NOMO-1 (cell line): ENCODE results near the gene NCL.

ENCODE experiments used
- DNase-seq, 2 experiments: peaks; one replicate each; lab custom pipeline; 2025; ENCODE audit not compliant: unreplicated experiment in 2 of 2; lab: John Stamatoyannopoulos, UW

The NCL gene, protein sequence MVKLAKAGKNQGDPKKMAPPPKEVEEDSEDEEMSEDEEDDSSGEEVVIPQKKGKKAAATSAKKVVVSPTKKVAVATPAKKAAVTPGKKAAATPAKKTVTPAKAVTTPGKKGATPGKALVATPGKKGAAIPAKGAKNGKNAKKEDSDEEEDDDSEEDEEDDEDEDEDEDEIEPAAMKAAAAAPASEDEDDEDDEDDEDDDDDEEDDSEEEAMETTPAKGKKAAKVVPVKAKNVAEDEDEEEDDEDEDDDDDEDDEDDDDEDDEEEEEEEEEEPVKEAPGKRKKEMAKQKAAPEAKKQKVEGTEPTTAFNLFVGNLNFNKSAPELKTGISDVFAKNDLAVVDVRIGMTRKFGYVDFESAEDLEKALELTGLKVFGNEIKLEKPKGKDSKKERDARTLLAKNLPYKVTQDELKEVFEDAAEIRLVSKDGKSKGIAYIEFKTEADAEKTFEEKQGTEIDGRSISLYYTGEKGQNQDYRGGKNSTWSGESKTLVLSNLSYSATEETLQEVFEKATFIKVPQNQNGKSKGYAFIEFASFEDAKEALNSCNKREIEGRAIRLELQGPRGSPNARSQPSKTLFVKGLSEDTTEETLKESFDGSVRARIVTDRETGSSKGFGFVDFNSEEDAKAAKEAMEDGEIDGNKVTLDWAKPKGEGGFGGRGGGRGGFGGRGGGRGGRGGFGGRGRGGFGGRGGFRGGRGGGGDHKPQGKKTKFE

DNA sequence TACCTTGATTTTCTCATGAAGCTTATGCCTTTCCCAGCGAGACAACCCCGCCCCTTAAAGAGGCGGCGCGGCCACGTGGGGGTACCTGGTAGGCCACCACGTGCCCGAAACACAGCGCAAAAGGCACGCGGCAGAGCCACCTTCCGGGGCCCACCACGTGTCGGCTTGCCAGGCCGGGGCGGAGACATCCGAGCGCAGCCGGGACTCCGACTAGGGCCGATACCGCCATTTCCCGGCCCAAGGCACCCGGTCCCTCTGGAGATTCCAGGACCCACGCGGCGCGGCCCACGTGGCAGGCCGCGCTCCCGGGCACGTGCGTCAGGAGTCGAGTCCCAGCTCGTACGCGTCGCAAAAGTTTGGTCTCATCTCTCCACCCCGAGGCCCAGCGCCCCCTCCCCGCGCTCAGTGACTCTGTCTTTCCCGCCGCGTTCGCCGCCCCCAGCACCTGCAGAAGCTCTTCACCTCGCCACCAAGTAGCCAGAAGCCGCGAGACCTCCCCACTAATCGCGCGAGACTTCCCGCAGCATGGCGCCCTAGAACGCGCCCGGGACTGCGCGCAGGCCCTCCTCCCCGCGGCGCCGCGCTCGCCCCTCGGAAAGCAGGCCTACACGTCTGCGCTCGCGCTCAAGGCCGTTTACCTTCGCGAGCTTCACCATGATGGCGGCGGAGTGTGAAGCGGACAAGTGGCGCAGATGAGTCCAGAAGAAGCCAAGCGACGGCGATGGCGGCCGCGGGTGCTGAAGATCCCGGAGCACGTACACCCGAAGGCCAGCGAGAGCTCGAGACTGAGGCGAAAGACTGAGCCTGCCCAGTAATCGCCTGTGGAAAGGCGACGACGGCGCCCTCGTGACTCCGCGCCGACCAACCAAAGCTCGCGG lies at the start of gene NCL:
Gene NCL, minus strand, starts transcription at position 787 of the 878 bp plus-strand sequence. Its CDS starts 131 bp downstream, at position 656.
- peak; percentile 72 to 76 for DNase-seq

DNA sequence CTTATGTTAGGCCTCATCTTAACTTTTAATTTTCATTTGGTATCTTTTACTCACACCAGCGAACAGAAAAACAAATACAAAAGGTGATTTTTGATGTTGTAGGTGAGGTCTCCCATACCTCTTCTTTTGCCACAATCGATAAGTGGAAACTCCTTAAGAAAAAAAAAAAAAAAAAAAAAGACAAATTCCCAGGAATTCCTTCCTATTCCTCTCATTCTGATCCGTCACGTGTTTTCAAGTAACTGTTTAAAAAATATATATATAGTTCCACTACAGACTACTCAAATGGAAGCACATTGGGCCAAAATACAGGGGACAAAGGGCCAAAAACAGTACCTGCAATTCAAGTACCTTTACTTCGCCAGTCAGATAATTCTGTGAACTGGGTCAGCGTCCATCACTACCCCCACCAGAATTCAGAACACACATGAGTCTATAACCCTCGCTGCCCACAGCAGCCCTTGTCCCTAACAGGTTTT lies 49.5 kb upstream of the NCL start:
- DNase-seq: no peak

GRCh38 chr2:231512222-231512621 lies 47.9 kb upstream of the NCL start:
- no peak for DNase-seq

- DNase-seq: no peak
Measured at GRCh38 chr2:231503766-231504165, 39.5 kb upstream of the NCL start.

GRCh38 chr2:231502596-231502995 lies 38.3 kb upstream of the NCL start:
- DNase-seq: no peak

- DNase-seq: no peak
Measured at GRCh38 chr2:231497651-231498050, 33.4 kb upstream of the NCL start.

GRCh38 chr2:231494669-231495068 lies 30.4 kb upstream of the NCL start:
- DNase-seq: no peak

DNA sequence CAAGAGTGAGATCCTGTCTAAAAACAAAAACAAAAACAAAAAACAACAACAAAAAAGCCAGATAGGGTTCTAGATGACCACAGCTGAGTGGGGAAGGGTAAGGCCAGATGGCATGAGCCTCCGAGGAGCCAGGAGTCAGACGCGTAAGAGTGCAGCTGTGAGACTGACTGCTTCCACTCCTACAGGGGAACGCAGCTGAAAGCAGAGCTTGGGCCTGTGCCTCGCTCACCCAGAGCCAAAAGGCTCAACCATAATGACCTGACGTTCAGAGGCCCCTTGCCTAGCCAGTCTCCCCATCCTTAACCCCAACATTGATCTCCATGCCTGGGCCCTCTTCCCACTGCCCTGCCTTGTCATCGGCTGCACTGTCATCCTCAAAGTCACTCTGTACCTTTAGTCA lies 26.5 kb upstream of the NCL start:
- no peak for DNase-seq

DNA sequence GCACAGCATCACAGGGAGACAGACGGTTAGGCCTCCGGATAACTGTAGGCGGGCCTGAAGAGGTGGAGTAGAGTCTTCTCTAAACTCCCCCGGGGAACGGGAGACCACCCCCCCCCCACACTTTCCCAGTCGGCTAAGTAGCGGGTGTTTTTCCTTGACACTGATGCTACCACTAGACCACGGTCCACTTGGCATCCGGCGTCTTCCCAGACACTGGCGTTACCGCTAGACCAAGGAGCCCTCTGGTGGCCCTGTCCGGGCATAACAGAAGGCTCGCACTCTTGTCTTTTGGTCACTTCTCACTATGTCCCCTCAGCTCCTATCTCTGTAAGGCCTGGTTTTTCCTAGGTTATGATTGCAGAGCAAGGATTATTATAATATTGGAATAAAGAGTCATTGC lies 25.7 kb upstream of the NCL start:
- no peak for DNase-seq

DNA sequence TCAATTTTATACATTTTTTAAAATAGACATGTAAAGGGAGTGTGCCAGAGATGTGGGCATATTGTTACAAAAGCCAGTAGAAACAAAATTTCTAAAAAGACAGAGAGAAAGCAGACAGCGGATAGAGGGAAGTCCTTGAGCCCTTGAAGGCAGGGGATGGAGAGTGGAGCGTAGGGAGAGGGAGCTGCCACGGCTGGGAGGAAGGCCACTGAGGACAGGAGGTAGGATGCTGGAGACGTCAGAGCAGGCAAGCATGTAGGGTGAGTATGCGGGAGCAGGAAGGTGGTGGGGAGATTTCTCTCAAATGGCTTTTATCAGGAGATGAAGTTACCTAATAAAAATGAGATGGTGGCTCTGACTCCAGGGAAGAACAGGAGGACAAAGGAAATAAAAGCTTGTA lies 24.0 kb upstream of the NCL start:
- no peak for DNase-seq

GRCh38 chr2:231486851-231487596 lies 22.7 kb upstream of the NCL start:
- no peak for DNase-seq

- DNase-seq: peak; percentile 47 to 52
Measured at GRCh38 chr2:231483398-231484329, 19.4 kb upstream of the NCL start.

DNA sequence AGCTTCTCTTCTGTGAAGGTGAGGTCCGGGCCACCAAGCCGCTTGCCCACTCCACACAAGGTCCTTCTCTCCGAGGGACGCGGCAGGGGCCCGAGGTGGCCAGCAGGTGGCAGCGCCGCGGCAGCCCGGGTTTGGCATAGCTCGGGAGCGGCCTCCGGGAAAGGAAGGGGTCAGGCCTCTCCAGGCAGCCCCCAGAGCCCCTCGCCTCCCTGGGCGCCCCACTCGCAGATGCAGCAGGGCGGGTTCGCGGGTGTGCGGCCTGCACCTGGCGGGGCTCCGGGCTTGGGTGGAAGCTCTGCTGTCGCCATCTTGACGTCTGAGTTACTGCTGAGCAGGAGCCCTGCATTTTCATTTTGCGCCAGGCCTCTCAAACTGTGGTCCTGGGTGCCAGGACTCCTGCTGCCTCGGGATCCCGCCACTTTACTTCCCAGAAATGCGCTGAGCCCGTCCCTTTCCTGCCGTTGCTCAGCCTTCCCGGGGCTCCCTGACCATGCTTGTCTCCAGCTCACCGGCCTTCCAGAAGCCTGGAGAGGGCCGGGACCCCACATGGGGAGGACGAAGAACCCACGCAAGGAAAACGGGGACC lies 18.6 kb upstream of the NCL start:
- peak; percentile 66 to 83 for DNase-seq

- no peak for DNase-seq
Measured at GRCh38 chr2:231480781-231481180, 16.5 kb upstream of the NCL start.

DNA sequence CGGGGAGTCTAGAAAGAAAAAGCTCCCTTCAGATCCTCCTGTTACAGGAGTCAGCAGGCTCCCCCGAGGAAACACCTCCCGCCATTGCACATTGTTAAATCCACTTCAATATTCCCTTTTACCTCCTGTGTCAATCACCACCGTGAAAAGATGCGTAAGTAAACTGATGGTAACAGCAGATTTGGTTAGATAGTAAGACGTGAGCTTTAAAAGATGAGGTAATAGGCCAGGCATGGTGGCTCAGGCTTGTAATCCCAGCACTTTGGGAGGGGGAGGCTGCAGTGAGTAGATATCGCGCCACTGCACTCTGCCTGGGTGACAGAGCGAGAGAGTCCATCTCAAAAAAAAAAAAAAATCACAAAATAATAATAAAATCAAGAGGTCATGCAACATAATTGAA lies 15.2 kb upstream of the NCL start:
- no peak for DNase-seq

- no peak for DNase-seq
Measured at GRCh38 chr2:231476920-231477319, 12.6 kb upstream of the NCL start.

DNA sequence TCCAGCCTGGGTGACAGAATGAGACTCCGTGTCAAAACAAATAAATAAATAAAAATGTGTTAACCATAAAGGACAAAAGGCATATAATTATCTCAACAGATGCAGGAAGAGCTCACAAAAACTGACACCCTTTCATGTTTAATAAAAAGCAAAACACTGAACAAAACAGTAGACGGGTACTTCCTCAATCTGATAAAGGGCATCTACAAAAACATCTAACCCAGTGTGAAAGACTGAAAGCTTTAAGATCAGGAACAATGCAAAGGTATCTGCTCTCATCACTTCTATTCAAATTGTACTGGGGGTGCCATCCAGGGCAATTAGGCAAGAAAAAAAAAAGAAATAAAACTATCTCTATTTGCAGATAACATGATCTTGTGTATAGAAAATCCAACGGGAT lies 11.7 kb upstream of the NCL start:
- no peak for DNase-seq

DNA sequence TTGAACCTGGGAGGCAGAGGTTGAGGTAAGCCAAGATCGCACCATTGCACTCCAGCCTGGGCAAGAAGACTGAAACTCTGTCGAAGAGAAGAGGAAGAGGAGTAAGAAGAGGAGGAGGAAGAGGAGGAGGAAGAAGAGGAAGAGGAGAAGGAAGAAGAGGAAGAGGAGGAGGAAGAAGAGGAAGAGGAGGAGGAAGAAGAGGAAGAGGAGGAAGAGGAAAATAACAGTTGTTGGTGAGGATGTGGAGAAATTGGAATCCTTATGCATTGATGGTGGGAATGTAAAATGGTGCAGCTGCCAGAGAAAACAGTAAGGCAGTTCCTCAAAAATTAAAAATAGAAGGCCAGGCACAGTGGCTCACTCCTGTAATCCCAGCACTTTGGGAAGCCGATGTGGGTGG lies 8.5 kb upstream of the NCL start:
- no peak for DNase-seq
